HepG2 (cell line): Measurements from ENCODE around the gene ZNF431. TPM values are rescaled to one million over a fixed set of nuclear protein-coding genes. Genes with fewer than 3 reads are reported as not detected.

ENCODE experiments used
- DZIP1 ChIP-seq: sonication (generic); formaldehyde crosslinking; IDR thresholded peaks from 2 replicates; pipeline ENCODE4 v1.5.0; 2020; ENCODE audit warnings: mild to moderate bottlenecking, missing genetic modification reagents
- ETS1 ChIP-seq: sonication (generic); formaldehyde crosslinking; IDR thresholded peaks from 2 replicates; pipeline ENCODE4 v1.4.0; 2020; ENCODE audit warnings: missing genetic modification reagents
- IKZF1 ChIP-seq: fragments of 450-650 bp; IDR thresholded peaks from 2 replicates; pipeline ENCODE4 v1.7.1; 2016
- JUN ChIP-seq: sonication (generic); formaldehyde crosslinking; IDR thresholded peaks from 2 replicates; pipeline ENCODE4 v1.4.0; 2020; ENCODE audit warnings: mild to moderate bottlenecking, missing genetic modification reagents
- MNT ChIP-seq: fragments of 450-650 bp; IDR thresholded peaks from 2 replicates; pipeline ENCODE4 v1.6.1; 2016
- SNAPC4 ChIP-seq: sonication (generic); formaldehyde crosslinking; IDR thresholded peaks from 2 replicates; pipeline ENCODE4 v1.4.0; 2020; ENCODE audit warnings: mild to moderate bottlenecking, missing genetic modification reagents
- SUZ12 ChIP-seq: fragments of 150-350 bp; IDR thresholded peaks from 2 replicates; pipeline ENCODE4 v1.6.1; 2014; ENCODE audit warnings: low read depth, low read length
- ZBTB3 ChIP-seq: sonication (generic); formaldehyde crosslinking; IDR thresholded peaks from 2 replicates; pipeline ENCODE4 v1.4.0; 2020; ENCODE audit warnings: low read depth, mild to moderate bottlenecking, moderate library complexity, missing genetic modification reagents, borderline replicate concordance
- ZNF615 ChIP-seq: sonication (generic); formaldehyde crosslinking; IDR thresholded peaks from 2 replicates; pipeline ENCODE4 v1.5.0; 2020; ENCODE audit warnings: mild to moderate bottlenecking, missing genetic modification reagents, borderline replicate concordance
- ZNF639 ChIP-seq: conservative IDR thresholded peaks from 2 replicates; pipeline ENCODE4 v1.6.1; 2018; ENCODE audit warnings: missing genetic modification reagents
- ZNF770 ChIP-seq: sonication (generic); formaldehyde crosslinking; IDR thresholded peaks from 2 replicates; pipeline ENCODE4 v1.5.0; 2020; ENCODE audit warnings: mild to moderate bottlenecking, missing genetic modification reagents
- ZSCAN5A ChIP-seq: sonication (generic); formaldehyde crosslinking; IDR thresholded peaks from 2 replicates; pipeline ENCODE4 v1.8.0; 2022; ENCODE audit warnings: mild to moderate bottlenecking, missing genetic modification reagents, borderline replicate concordance
- polyA plus RNA-seq, 8 experiments: library from polyadenylated mRNA; depleted of rRNA in 3 of 8; stranded (reverse) in 7 of 8; unstranded in 1 of 8; fragments of >200 nt; fragmentation: Illumina TruSeq in 4 of 8; extraction: Trizol in 4 of 8; gene quantifications; 2 replicates each; pipeline versions ENCODE4 v1.2.1 to v1.2.3, GENCODE V29; 2011 to 2016; ENCODE audit warnings: low read depth in 4 of 8, missing spikeins in 1 of 8, mixed read lengths in 1 of 8; ENCODE audit not compliant: insufficient read depth in 1 of 8
- total RNA-seq, 5 experiments: library from RNA; depleted of rRNA; stranded (reverse); fragments of >200 nt; fragmentation: Illumina TruSeq; extraction: Trizol; gene quantifications; 2 replicates each; pipeline ENCODE4 v1.2.3, GENCODE V29; 2016; ENCODE audit warnings: low read depth in 1 of 5

The ZNF431 gene
- total and polyA plus RNA-seq, 2 of the 13 experiments (the other 11 are each of a cell fraction or from before 2014, with no cell fraction given) = 4.4 to 11.8 TPM

GRCh38 chr19:21110183-21110582, 31.7 kb upstream of the ZNF431 start (continued):
- TF ChIP-seq SNAPC4 (CRISPR knock-in tag) (no peak), JUN (CRISPR knock-in tag) (no peak), ZBTB3 (no peak), ZNF639 (CRISPR knock-in tag) (no peak), DZIP1 (CRISPR knock-in tag) (no peak), ZNF615 (CRISPR knock-in tag) (no peak), MNT (no peak), ETS1 (CRISPR knock-in tag) (no peak), SUZ12 (no peak), ZNF770 (no peak), ZSCAN5A (CRISPR knock-in tag) (no peak), IKZF1 (no peak)
- TF ChIP-seq, all 625 proteins: peak for 0
